ENCODE measurements around the gene HOXA6. TPM values are rescaled to one million over a fixed set of nuclear protein-coding genes. Genes with fewer than 3 reads are reported as not detected.

HOXA6 gene
- total RNA-seq, 4 donors from 2014 or later = 0.26 to 1.3 TPM; not detected in 2

DNA sequence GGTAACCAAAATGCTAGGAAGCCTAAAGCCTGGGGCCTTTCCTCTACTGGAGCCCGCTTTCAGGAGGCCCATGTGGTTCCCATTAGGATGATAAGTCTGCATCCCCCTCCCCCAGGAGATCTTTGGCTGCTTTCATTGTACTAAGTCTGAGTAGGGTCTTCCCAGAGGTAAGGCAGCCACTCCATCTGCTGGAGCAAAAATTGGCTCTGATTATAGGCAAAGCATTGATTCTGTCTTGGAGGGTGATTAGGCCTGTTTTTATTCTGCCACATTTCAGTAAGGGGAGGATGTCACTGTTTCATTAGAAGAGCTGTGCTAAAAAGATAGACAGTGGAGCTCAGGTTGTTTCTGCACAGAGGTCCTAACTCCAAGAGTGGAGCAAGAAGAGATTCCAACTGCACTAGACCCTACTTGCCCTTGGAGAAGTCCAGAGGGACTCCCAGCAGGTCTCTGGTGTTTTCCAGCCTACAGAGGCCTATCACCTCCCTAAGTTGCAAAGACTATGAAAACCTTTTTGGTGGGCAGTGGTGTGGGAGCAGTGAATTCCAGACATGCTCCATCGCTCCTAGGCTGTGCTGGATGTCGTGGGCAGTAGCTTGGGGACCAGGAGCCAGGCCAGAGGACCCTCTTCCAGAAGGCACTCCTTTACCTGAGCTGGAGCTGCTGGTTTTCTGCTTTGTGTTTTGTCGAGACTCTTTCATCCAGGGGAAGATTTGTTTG, 37.9 kb downstream of the HOXA6 start:
- H3K4me3 ChIP-seq = peak overlapping the region in 3 of 4 donors; percentile 44 to 91 (median 82)
- no peaks in the 10 kb centered on the region for H3K27me3 ChIP-seq
- H3K36me3 ChIP-seq = no peaks in the 10 kb centered on the region
- DNase-seq = no peak
- H3K27ac ChIP-seq = peak overlapping the region; percentile 96 to 99 (median 99)
- intact Hi-C loops (cut with DNase I) = no loop called here
- H3K9me3 ChIP-seq = no peaks in the 10 kb centered on the region
- TF ChIP-seq POLR2A (IDR thresholded peaks at IDR 0.05) = no peak
- TF ChIP-seq, protein P1, sequence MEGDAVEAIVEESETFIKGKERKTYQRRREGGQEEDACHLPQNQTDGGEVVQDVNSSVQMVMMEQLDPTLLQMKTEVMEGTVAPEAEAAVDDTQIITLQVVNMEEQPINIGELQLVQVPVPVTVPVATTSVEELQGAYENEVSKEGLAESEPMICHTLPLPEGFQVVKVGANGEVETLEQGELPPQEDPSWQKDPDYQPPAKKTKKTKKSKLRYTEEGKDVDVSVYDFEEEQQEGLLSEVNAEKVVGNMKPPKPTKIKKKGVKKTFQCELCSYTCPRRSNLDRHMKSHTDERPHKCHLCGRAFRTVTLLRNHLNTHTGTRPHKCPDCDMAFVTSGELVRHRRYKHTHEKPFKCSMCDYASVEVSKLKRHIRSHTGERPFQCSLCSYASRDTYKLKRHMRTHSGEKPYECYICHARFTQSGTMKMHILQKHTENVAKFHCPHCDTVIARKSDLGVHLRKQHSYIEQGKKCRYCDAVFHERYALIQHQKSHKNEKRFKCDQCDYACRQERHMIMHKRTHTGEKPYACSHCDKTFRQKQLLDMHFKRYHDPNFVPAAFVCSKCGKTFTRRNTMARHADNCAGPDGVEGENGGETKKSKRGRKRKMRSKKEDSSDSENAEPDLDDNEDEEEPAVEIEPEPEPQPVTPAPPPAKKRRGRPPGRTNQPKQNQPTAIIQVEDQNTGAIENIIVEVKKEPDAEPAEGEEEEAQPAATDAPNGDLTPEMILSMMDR (IDR thresholded peaks at IDR 0.05) = no peak
- peaks cover 12 to 87% (median 53%) of the 10 kb centered on the region in 3 donors for H3K4me1 ChIP-seq
- WGBS, 2 donors = 75% methylated on average over 4 of the region's 4 CpGs; no CpG with 5 or more reads in 1 of the 2 donors

DNA sequence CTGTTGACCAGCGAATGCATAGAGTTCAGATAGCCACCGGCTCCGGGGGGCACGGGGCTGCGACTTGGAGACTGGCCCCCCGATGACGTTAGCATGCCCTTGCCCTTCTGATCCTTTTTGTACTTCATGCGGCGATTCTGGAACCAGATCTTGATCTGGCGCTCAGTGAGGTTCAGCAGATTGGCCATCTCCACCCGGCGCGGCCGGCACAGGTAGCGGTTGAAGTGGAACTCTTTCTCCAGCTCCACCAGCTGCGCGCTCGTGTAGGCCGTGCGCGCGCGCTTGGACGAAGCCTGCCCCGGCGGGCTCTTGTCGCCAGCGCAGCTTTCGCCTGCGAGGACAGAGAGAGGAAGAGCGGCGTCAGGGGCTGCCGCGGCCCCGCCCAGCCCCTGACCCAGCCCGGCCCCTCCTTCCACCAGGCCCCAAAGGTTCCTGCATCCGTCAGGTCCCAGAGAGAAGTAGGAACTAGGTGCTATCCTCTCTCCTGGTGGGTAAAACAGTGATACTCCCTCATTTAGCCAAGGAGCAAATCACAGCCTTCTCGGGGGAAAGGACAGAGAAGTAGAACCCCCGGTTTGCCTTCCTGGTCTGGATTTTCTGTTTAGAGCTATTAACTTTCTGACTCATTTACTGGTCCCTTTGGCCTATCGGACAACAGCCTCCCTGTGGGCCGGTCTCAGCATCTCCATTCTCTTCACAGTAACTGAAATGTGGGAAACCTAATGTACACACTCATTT, 39.0 kb downstream of the HOXA6 start:
- Histone ChIP-seq H3K9me3 (no peaks in the 10 kb centered on the region), H3K4me1 (peaks cover 21 to 97% (median 54%) of the 10 kb centered on the region in 3 donors), H3K27me3 (peaks cover 0 to 4% (median 0%) of the 10 kb centered on the region in 4 donors), H3K4me3 (peak overlapping the region; percentile 26 to 97 (median 72)), H3K27ac (peak overlapping the region; percentile 96 to 99 (median 99)), H3K36me3 (no peaks in the 10 kb centered on the region)
- no peak for DNase-seq
- WGBS, 2 donors = 22 to 57% methylated on average over 7 to 12 of the region's 41 CpGs
- intact Hi-C loops (cut with DNase I) = no loop called here
- TF ChIP-seq, protein P1 (IDR thresholded peaks at IDR 0.05) = peak in 2 of 6 experiments; percentile 28 to 31
- TF ChIP-seq POLR2A (IDR thresholded peaks at IDR 0.05) = peak in 2 of 4 donors; percentile 75 to 86

DNA sequence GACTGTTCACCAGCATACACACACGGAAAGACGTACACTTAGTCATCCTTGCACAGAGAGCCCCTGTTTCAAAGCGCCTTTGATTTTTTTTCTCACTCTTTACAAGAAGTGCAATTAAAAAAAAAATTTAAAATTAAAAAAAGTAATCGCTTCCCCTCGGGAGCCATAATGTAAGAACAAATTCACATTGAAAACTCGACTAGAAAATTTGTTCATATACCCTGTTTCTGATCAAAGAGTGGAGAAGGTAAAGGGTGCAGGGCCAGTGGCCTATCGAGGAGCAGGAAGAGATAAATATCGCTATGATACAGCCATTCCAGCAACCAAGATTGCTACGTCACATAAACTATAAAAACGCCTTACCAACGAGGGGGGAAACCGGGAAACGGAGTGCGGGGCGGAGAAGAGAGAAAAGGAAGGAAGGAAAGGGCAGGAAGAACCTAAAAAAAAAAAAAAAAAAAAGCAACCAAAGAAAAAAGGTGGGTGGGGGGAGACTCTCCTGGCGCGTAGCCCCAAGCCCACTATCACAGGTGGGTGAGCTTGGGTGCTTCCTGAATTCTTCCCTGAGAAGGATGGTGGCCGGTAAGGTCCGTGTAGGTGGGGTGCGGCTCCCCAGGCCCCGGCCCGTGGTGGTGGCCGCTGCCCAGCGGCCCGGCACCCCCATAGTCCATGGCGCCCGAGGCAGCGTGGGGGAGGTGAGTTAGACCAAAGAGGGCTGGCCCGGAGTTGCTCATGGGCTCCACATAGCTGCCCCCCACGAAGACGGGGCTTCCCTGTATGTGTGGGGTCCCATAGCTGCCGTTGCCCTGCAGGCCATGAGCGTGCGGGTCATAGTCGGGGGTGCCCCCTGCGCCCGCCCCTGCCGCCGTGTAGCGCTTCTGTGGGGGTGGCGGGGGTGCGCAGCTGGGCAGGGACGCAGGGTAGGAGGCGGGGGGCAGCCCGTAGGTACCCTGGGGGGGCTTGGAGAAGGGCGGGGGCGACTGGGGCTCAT, 39.9 kb downstream of the HOXA6 start:
- H3K4me3 ChIP-seq = peak overlapping the region; percentile 26 to 97 (median 72)
- 20 to 26% methylated on average over 19 of the region's 47 CpGs for WGBS, 2 donors
- TF ChIP-seq, protein P1 (IDR thresholded peaks at IDR 0.05) = no peak
- no peak for TF ChIP-seq POLR2A (IDR thresholded peaks at IDR 0.05)
- no peak for DNase-seq
- no peaks in the 10 kb centered on the region for H3K36me3 ChIP-seq
- intact Hi-C loops (cut with DNase I) = no loop called here
- peaks cover 0 to 11% (median 0%) of the 10 kb centered on the region in 4 donors for H3K27me3 ChIP-seq
- no peaks in the 10 kb centered on the region for H3K9me3 ChIP-seq
- peak overlapping the region; percentile 96 to 99 (median 99) for H3K27ac ChIP-seq
- H3K4me1 ChIP-seq = peaks cover 21 to 100% (median 58%) of the 10 kb centered on the region in 3 donors

DNA sequence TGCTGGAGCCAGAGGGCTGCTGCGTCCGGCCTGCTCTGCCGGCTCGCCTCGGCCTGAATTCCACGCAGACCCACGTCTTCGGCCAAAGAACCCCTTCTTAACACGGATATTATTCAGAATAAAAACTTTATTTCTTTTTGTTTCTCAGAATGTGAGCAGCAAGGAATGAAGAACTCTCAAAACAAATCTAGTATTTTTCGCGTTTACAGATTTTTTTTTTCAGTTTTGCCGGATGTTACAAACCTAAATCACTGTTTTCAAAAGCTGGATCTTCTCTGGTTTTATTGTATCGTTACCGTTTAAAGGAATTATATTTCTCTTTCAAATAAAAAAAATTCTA, 40.7 kb downstream of the HOXA6 start:
- no peak for DNase-seq
- peaks cover 0 to 11% (median 0%) of the 10 kb centered on the region in 4 donors for H3K27me3 ChIP-seq
- TF ChIP-seq, protein P1 (IDR thresholded peaks at IDR 0.05) = no peak
- TF ChIP-seq POLR2A (IDR thresholded peaks at IDR 0.05) = no peak
- peaks cover 21 to 98% (median 53%) of the 10 kb centered on the region in 3 donors for H3K4me1 ChIP-seq
- no peaks in the 10 kb centered on the region for H3K36me3 ChIP-seq
- 18 to 21% methylated on average over 14 of the region's 14 CpGs for WGBS, 2 donors
- intact Hi-C loops (cut with DNase I) = no loop called here
- peak overlapping the region; percentile 18 to 97 (median 72) for H3K4me3 ChIP-seq
- H3K27ac ChIP-seq = peak overlapping the region; percentile 96 to 99 (median 99)
- no peaks in the 10 kb centered on the region for H3K9me3 ChIP-seq

Data from esophagus squamous epithelium (tissue), 5 donors.